Measurements from ENCODE around the gene PDZD2.

PDZD2 gene

DNA sequence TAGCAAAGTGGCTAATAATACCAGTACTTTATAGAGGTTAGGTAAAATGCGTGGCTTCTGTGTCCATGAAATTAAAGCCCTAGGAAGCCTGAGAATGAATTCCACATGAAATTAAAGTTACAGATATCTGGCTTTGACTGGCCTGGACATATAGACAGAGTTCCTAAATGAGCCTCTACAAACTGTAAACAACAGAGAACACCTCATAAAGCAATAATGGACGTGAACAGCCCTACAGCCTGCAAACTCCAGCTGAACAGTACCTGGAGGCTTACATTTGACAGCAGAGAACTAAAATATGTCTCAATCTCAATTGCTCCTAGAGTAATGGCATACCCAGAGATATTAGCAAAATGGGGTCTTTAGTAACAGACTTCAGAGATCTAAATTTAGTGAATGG is 506.4 kb downstream of the PDZD2 start:
- H3K4me3 ChIP-seq (ENCODE audit: low read depth, low read length) = no peak overlapping the region
- H3K4me2 ChIP-seq (ENCODE audit: low read length) = no peak overlapping the region
- H3K27me3 ChIP-seq (ENCODE audit: control insufficient read depth, insufficient read depth, low read length) = no peaks in the 10 kb centered on the region
- H3K9ac ChIP-seq = no peak overlapping the region
- no peak overlapping the region for H3K27ac ChIP-seq
- H3K79me2 ChIP-seq = peaks cover 34% of the 10 kb centered on the region
- H3K36me3 ChIP-seq (ENCODE audit: control insufficient read depth, insufficient read depth, low read length) = no peaks in the 10 kb centered on the region
- H3K9me3 ChIP-seq (ENCODE audit: control insufficient read depth, low read length) = no peaks in the 10 kb centered on the region
- H2AFZ ChIP-seq = no peak overlapping the region
- peaks cover 10% of the 10 kb centered on the region for H3K4me1 ChIP-seq
- TF ChIP-seq, protein P1, sequence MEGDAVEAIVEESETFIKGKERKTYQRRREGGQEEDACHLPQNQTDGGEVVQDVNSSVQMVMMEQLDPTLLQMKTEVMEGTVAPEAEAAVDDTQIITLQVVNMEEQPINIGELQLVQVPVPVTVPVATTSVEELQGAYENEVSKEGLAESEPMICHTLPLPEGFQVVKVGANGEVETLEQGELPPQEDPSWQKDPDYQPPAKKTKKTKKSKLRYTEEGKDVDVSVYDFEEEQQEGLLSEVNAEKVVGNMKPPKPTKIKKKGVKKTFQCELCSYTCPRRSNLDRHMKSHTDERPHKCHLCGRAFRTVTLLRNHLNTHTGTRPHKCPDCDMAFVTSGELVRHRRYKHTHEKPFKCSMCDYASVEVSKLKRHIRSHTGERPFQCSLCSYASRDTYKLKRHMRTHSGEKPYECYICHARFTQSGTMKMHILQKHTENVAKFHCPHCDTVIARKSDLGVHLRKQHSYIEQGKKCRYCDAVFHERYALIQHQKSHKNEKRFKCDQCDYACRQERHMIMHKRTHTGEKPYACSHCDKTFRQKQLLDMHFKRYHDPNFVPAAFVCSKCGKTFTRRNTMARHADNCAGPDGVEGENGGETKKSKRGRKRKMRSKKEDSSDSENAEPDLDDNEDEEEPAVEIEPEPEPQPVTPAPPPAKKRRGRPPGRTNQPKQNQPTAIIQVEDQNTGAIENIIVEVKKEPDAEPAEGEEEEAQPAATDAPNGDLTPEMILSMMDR (IDR thresholded peaks at IDR 0.05) = no peak

DNA sequence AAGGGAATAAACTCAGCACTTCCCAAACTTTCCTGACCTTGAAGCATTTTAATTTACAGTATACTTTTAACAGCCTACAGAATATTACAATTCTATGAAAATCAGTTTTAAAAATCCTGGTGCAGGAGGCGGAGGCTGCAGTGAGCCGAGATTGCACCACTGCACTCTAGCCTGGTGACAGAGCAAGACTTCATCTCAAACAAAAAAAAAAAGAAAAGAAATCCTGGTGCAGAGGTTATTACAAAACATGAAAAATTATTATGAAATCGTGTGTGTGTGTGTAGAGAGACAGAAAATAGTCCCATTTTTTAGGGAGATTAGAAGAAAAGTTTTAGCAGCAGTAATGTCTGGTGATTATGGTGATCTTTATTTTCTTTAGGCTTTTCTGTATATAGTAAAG is 508.3 kb downstream of the PDZD2 start:
- Histone ChIP-seq H3K27ac (no peak overlapping the region), H3K4me3 (ENCODE audit: low read depth, low read length) (no peak overlapping the region), H3K79me2 (peaks cover 48% of the 10 kb centered on the region), H3K9me3 (ENCODE audit: control insufficient read depth, low read length) (no peaks in the 10 kb centered on the region), H3K27me3 (ENCODE audit: control insufficient read depth, insufficient read depth, low read length) (no peaks in the 10 kb centered on the region), H3K4me1 (peaks cover 10% of the 10 kb centered on the region), H3K36me3 (ENCODE audit: control insufficient read depth, insufficient read depth, low read length) (no peaks in the 10 kb centered on the region), H3K4me2 (ENCODE audit: low read length) (no peak overlapping the region), H3K9ac (no peak overlapping the region), H2AFZ (no peak overlapping the region)
- TF ChIP-seq, protein P1 (IDR thresholded peaks at IDR 0.05) = no peak

DNA sequence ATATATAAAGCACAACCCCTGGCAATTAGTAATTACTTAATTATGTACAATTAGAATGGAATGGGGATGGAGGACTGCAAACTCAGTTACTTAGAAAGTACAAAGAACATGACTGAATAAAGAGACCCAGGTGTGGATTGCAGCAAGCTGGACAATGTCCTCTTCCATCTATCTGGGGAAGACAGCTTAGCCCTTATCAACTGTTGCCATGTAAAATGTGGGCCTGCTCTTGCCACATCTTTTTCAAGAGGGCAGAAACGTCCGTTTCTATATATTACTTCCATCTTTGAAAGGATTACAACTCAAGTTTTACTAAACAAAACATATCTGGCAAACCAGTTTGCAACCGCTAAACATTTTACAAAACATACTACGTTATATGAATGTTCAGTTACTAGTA is 509.0 kb downstream of the PDZD2 start:
- no peaks in the 10 kb centered on the region for H3K36me3 ChIP-seq (ENCODE audit: control insufficient read depth, insufficient read depth, low read length)
- H3K79me2 ChIP-seq = peaks cover 53% of the 10 kb centered on the region
- no peak overlapping the region for H2AFZ ChIP-seq
- no peak overlapping the region for H3K4me3 ChIP-seq (ENCODE audit: low read depth, low read length)
- H3K27ac ChIP-seq = no peak overlapping the region
- no peak overlapping the region for H3K4me2 ChIP-seq (ENCODE audit: low read length)
- peaks cover 10% of the 10 kb centered on the region for H3K4me1 ChIP-seq
- H3K9me3 ChIP-seq (ENCODE audit: control insufficient read depth, low read length) = no peaks in the 10 kb centered on the region
- H3K9ac ChIP-seq = no peak overlapping the region
- TF ChIP-seq, protein P1 (IDR thresholded peaks at IDR 0.05) = no peak
- H3K27me3 ChIP-seq (ENCODE audit: control insufficient read depth, insufficient read depth, low read length) = no peaks in the 10 kb centered on the region

DNA sequence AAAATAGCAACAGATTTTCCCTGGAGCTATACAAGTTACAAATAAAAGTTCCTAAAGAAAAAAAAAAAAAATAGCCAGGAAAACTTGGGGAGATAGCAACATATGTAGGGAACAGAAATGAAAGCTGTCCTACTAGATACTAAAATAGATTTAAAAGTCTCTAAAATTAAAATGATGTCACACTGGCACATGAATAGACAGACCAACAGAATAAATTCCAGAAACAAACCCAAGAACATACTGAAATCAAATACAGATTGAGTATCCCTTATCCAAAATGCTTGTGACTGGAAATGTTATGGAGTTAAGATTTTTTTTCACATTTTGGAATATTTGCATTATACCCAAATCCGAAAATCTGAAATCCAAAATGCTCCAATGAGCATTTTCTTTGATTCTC is 511.4 kb downstream of the PDZD2 start:
- no peaks in the 10 kb centered on the region for H3K36me3 ChIP-seq (ENCODE audit: control insufficient read depth, insufficient read depth, low read length)
- no peak overlapping the region for H3K9ac ChIP-seq
- no peak overlapping the region for H3K4me2 ChIP-seq (ENCODE audit: low read length)
- H3K4me1 ChIP-seq = peaks cover 2% of the 10 kb centered on the region
- H3K79me2 ChIP-seq = peaks cover 67% of the 10 kb centered on the region
- no peak overlapping the region for H3K4me3 ChIP-seq (ENCODE audit: low read depth, low read length)
- TF ChIP-seq, protein P1 (IDR thresholded peaks at IDR 0.05) = no peak
- no peaks in the 10 kb centered on the region for H3K9me3 ChIP-seq (ENCODE audit: control insufficient read depth, low read length)
- H3K27me3 ChIP-seq (ENCODE audit: control insufficient read depth, insufficient read depth, low read length) = no peaks in the 10 kb centered on the region
- H3K27ac ChIP-seq = no peak overlapping the region
- no peak overlapping the region for H2AFZ ChIP-seq

DNA sequence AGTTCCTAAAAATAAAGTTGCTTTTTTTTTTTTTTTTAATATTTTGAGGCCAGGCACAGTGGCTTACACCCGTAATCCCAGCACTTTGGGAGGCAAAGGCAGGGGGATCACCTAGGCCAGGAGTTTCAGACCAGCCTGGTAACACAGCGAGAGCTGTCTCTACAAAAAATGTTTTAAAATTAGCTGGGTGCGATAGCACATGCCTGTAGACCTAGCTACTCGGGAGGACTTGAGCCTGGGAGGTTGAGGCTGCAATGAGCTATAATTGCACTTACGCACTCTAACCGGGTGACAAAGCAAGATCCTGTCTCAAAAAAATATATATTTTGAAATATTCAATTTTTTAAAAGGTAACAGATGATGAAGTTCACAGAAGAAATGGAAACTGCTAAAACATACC is 512.3 kb downstream of the PDZD2 start:
- Histone ChIP-seq H3K4me3 (ENCODE audit: low read depth, low read length) (no peak overlapping the region), H3K27me3 (ENCODE audit: control insufficient read depth, insufficient read depth, low read length) (no peaks in the 10 kb centered on the region), H3K9me3 (ENCODE audit: control insufficient read depth, low read length) (no peaks in the 10 kb centered on the region), H3K4me2 (ENCODE audit: low read length) (no peak overlapping the region), H3K27ac (no peak overlapping the region), H3K79me2 (peaks cover 66% of the 10 kb centered on the region), H3K36me3 (ENCODE audit: control insufficient read depth, insufficient read depth, low read length) (no peaks in the 10 kb centered on the region), H3K4me1 (no peaks in the 10 kb centered on the region), H3K9ac (no peak overlapping the region), H2AFZ (no peak overlapping the region)
- TF ChIP-seq, protein P1 (IDR thresholded peaks at IDR 0.05) = no peak
